Vagina (tissue), 2 donors: ENCODE data around the gene ITGB3. TPM values are rescaled to one million over a fixed set of nuclear protein-coding genes. Genes with fewer than 3 reads are reported as not detected.

ENCODE experiments used
- DNase-seq, 2 donors: peaks; one replicate each; pipeline ENCODE4 v3.0.0-alpha.2; 2017; ENCODE audit errors: extremely low spot score in 2 of 2
- H3K27ac ChIP-seq: fragments of 200-600 bp; sonication (generic); one replicate; pipeline ENCODE4 v1.5.1; 2019
- H3K27me3 ChIP-seq: fragments of 200-600 bp; sonication (generic); one replicate; pipeline ENCODE4 v1.5.1; 2019
- H3K36me3 ChIP-seq, 2 donors: fragments of 200-600 bp; sonication (generic); one replicate each; pipeline ENCODE4 v1.5.1; 2017 to 2019
- H3K4me1 ChIP-seq: fragments of 200-600 bp; sonication (generic); one replicate; pipeline ENCODE4 v1.5.1; 2019
- H3K4me3 ChIP-seq, 2 donors: fragments of 200-600 bp; sonication (generic); 1 replicate in 1 of 2; 2 replicates in 1 of 2; pipeline ENCODE4 v1.5.1; 2016 to 2019
- H3K9me3 ChIP-seq: fragments of 200-600 bp; sonication (generic); one replicate; pipeline ENCODE4 v1.5.1; 2019
- POLR2A ChIP-seq, 2 donors: fragments of 450-650 bp; IDR thresholded peaks; one replicate each; pipeline ENCODE4 v1.6.1; 2017; ENCODE audit warnings: antibody characterized with exemption in 2 of 2, mild to moderate bottlenecking in 2 of 2, moderate library complexity in 2 of 2
- POLR2AphosphoS5 ChIP-seq, 2 donors: sonication (generic); formaldehyde crosslinking; IDR thresholded peaks; one replicate each; pipeline ENCODE4 v1.9.0; 2017; ENCODE audit warnings: antibody characterized with exemption in 2 of 2, mild to moderate bottlenecking in 2 of 2, low read depth in 1 of 2; ENCODE audit not compliant: insufficient read depth in 1 of 2
- intact Hi-C: fragments of 100-400 bp; cut with DNase I; formaldehyde crosslinking; loops from one replicate; pipeline ENCODE4 v1.15.1; 2023
- total RNA-seq: library from RNA; depleted of rRNA; stranded (reverse); fragments of >200 nt; gene quantifications from one replicate; pipeline ENCODE4 v1.2.3, GENCODE V29; 2016
- TF ChIP-seq, protein P1 (sequence below), 3 experiments: fragments of 450-650 bp in 2 of 3; fragments of 200-600 bp in 1 of 3; sonication (generic) in 1 of 3; IDR thresholded peaks; one replicate each; pipeline ENCODE4 v1.5.1; 2017 to 2019; ENCODE audit warnings: antibody characterized with exemption in 3 of 3, mild to moderate bottlenecking in 2 of 3, moderate library complexity in 2 of 3

Gene ITGB3
- total RNA-seq, 1 donor from 2014 or later: 6.1 TPM

- H3K27ac ChIP-seq: peak overlapping the region; percentile 10
- no peak for DNase-seq
- intact Hi-C loops: loop anchor here (2.0 kb wide), 1 partner anchor 89 kb away; no protein-coding TSS in a partner anchor
These were observed 25.8 kb upstream of the ITGB3 start for GRCh38 chr17:47227862-47228261.

DNA sequence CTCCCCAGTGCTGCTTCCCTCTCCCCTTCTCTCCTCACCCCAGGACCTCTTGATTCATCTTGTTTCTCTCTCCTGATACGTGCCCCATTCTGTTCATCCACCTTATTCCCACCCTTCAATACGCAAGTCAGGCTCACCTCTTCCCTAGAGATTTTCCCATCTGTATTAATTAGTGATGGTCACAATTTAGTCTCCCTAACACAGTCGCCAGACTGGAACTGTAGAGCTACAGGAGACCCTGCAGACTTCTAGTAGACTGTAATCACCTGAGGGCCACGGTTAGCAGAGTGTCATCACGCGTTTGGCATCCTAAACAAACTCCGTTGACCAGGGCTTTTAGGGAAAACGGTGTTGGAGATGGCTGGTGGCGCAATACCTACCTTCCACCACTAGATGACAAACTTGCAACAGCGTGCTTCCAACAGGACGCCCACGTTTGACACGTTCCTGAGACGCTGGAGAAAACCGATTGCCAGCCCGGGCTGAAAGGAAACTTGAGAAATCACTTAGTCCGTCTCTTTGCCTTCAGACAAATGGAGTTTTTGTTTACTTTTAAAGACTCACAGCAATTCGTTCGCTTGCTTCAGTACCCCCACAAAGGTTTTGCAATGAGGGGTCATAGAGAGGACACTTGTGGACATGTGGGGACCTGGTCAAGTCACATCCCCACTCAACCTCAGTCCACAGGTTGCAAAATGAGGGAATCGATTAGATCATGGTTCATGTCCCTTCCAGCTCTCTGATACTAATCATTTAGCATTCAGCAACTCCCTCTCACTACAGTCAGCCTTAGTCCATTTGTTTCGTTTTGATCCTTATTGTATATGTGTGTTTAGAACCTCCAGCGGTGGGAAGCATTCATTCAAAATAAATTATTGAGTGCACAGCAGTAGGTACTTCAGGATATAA is 23.8 kb upstream of the ITGB3 start:
- peaks cover 17% of the 10 kb centered on the region for H3K4me1 ChIP-seq
- intact Hi-C loops: loop anchor here (2.0 kb wide), 1 partner anchor 87 kb away; no protein-coding TSS in a partner anchor
- H3K4me3 ChIP-seq: peak overlapping the region; percentile 26 to 28
- H3K27ac ChIP-seq: peak overlapping the region; percentile 45
- no peaks in the 10 kb centered on the region for H3K27me3 ChIP-seq
- no peaks in the 10 kb centered on the region for H3K36me3 ChIP-seq
- TF ChIP-seq, protein P1, sequence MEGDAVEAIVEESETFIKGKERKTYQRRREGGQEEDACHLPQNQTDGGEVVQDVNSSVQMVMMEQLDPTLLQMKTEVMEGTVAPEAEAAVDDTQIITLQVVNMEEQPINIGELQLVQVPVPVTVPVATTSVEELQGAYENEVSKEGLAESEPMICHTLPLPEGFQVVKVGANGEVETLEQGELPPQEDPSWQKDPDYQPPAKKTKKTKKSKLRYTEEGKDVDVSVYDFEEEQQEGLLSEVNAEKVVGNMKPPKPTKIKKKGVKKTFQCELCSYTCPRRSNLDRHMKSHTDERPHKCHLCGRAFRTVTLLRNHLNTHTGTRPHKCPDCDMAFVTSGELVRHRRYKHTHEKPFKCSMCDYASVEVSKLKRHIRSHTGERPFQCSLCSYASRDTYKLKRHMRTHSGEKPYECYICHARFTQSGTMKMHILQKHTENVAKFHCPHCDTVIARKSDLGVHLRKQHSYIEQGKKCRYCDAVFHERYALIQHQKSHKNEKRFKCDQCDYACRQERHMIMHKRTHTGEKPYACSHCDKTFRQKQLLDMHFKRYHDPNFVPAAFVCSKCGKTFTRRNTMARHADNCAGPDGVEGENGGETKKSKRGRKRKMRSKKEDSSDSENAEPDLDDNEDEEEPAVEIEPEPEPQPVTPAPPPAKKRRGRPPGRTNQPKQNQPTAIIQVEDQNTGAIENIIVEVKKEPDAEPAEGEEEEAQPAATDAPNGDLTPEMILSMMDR (IDR thresholded peaks at IDR 0.05): peak; percentile 90 to 98 (median 98)
- TF ChIP-seq POLR2AphosphoS5 (IDR thresholded peaks at IDR 0.05; ENCODE audit: insufficient read depth in 1 of 2, low read depth in 1 of 2): peak; percentile 30 to 85
- no peak for TF ChIP-seq POLR2A (IDR thresholded peaks at IDR 0.05)
- H3K9me3 ChIP-seq: no peaks in the 10 kb centered on the region
- peak in 1 of 2 donors; percentile 96 for DNase-seq

More at GRCh38 chr17:47227862-47228261, 25.8 kb upstream of the ITGB3 start:
- Histone ChIP-seq H3K4me3 (no peak overlapping the region), H3K27me3 (no peaks in the 10 kb centered on the region), H3K9me3 (no peaks in the 10 kb centered on the region), H3K4me1 (peaks cover 30% of the 10 kb centered on the region), H3K36me3 (no peaks in the 10 kb centered on the region)
- TF ChIP-seq POLR2A (IDR thresholded peaks at IDR 0.05) (no peak), POLR2AphosphoS5 (IDR thresholded peaks at IDR 0.05; ENCODE audit: insufficient read depth in 1 of 2, low read depth in 1 of 2) (no peak)
- TF ChIP-seq, protein P1 (IDR thresholded peaks at IDR 0.05): no peak

DNA sequence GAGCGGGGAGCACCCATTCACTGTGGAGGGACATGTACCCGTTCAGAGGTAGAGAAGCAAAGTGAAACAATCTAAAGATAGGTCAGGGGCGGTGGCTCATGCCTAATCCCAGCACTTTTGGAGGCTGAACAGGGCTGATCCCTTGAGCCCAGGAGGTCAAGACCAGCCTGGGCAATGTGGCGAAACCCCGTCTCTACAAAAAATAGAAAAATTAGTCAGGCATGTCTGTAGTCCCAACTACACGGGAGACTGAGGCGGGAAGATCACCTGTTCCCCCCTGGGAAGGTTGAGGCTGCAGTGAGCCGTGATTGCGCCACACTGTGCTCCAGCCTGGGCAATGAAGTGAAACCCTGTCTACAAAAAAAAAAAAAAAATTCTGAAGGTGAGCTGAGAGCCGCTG is 22.8 kb upstream of the ITGB3 start:
- no peak for DNase-seq
- H3K36me3 ChIP-seq: no peaks in the 10 kb centered on the region
- no peaks in the 10 kb centered on the region for H3K9me3 ChIP-seq
- H3K27ac ChIP-seq: no peak overlapping the region
- no peak overlapping the region for H3K4me3 ChIP-seq
- H3K27me3 ChIP-seq: no peaks in the 10 kb centered on the region
- TF ChIP-seq POLR2A (IDR thresholded peaks at IDR 0.05) (no peak), POLR2AphosphoS5 (IDR thresholded peaks at IDR 0.05; ENCODE audit: insufficient read depth in 1 of 2, low read depth in 1 of 2) (no peak)
- intact Hi-C loops: no loop called here
- peaks cover 6% of the 10 kb centered on the region for H3K4me1 ChIP-seq

GRCh38 chr17:47231334-47231733 is 22.3 kb upstream of the ITGB3 start:
- TF ChIP-seq, protein P1 (IDR thresholded peaks at IDR 0.05): no peak
- TF ChIP-seq POLR2AphosphoS5 (IDR thresholded peaks at IDR 0.05; ENCODE audit: insufficient read depth in 1 of 2, low read depth in 1 of 2) (no peak), POLR2A (IDR thresholded peaks at IDR 0.05) (no peak)
- Histone ChIP-seq H3K36me3 (no peaks in the 10 kb centered on the region), H3K4me1 (peaks cover 2% of the 10 kb centered on the region), H3K9me3 (no peaks in the 10 kb centered on the region), H3K27me3 (no peaks in the 10 kb centered on the region), H3K4me3 (no peak overlapping the region), H3K27ac (no peak overlapping the region)
- intact Hi-C loops: no loop called here
- no peak for DNase-seq

- TF ChIP-seq, protein P1 (IDR thresholded peaks at IDR 0.05): no peak
- no peak for TF ChIP-seq POLR2A (IDR thresholded peaks at IDR 0.05)
- H3K4me3 ChIP-seq: no peak overlapping the region
- intact Hi-C loops: no loop called here
- no peaks in the 10 kb centered on the region for H3K36me3 ChIP-seq
- DNase-seq: no peak
- H3K9me3 ChIP-seq: no peaks in the 10 kb centered on the region
- no peaks in the 10 kb centered on the region for H3K4me1 ChIP-seq
- H3K27ac ChIP-seq: no peak overlapping the region
- H3K27me3 ChIP-seq: no peaks in the 10 kb centered on the region
These were observed 21.8 kb upstream of the ITGB3 start for GRCh38 chr17:47231866-47232265.
